Caco-2 (cell line): ENCODE measurements around the gene MRM2. TPM values are rescaled to one million over a fixed set of nuclear protein-coding genes. Genes with fewer than 3 reads are reported as not detected.

Experiments
- BruUV-seq: library from RNA; stranded (reverse); fragments of 400-500 nt; replicated peaks from 2 replicates; lab custom pipeline; 2021; lab: Mats Ljungman, UMichigan
- CTCF ChIA-PET: fragments of 300-600 bp; sonication (Branson Sonifier 250); formaldehyde crosslinking; loops from one replicate; lab custom pipeline; 2022; ENCODE audit warnings: antibody characterized with exemption; lab: Charles Lee
- POLR2A ChIA-PET: fragments of 300-600 bp; sonication (Branson Sonifier 250); formaldehyde crosslinking; loops from one replicate; lab custom pipeline; 2022; ENCODE audit warnings: antibody characterized with exemption; lab: Charles Lee
- DNase-seq, 2 experiments: peaks; one replicate each; pipeline versions ENCODE4 v3.0.0 to v3.0.0-alpha.2; 2020 to 2022
- H3K27me3 ChIP-seq: replicated peaks from 2 replicates; pipeline ENCODE4 v1.6.0; 2011; ENCODE audit warnings: low read length; ENCODE audit not compliant: control insufficient read depth, insufficient read depth
- H3K36me3 ChIP-seq: 2 replicates; pipeline ENCODE4 v1.5.1; 2011; ENCODE audit warnings: low read length; ENCODE audit not compliant: control insufficient read depth, insufficient read depth
- H3K4me1 ChIP-seq: fragments of 250-450 bp; sonication (Bioruptor Pico); 2 replicates; pipeline ENCODE4 v1.5.1; 2020; ENCODE audit warnings: mild to moderate bottlenecking
- H3K4me3 ChIP-seq: 2 replicates; pipeline ENCODE4 v1.5.1; 2011; ENCODE audit warnings: low read depth, mild to moderate bottlenecking, control low read depth, low read length
- H3K9me3 ChIP-seq: fragments of 250-450 bp; sonication (Bioruptor Pico); 2 replicates; pipeline ENCODE4 v1.5.1; 2020; ENCODE audit warnings: mild to moderate bottlenecking, moderate library complexity
- H3K27ac Mint-ChIP-seq: one replicate; pipeline ENCODE4 v1.8.0; 2022; ENCODE audit warnings: mixed read lengths; ENCODE audit not compliant: unreplicated experiment
- H3K27me3 Mint-ChIP-seq: one replicate; pipeline ENCODE4 v1.8.0; 2022; ENCODE audit warnings: mixed read lengths; ENCODE audit not compliant: insufficient read depth, unreplicated experiment
- H3K36me3 Mint-ChIP-seq: one replicate; pipeline ENCODE4 v1.8.0; 2022; ENCODE audit warnings: mild to moderate bottlenecking, mixed read lengths; ENCODE audit not compliant: insufficient read depth, unreplicated experiment
- H3K4me1 Mint-ChIP-seq: one replicate; pipeline ENCODE4 v1.8.0; 2022; ENCODE audit warnings: low read depth, mixed read lengths; ENCODE audit not compliant: unreplicated experiment
- H3K4me3 Mint-ChIP-seq: one replicate; pipeline ENCODE4 v1.8.0; 2022; ENCODE audit warnings: mild to moderate bottlenecking, moderate library complexity, mixed read lengths; ENCODE audit not compliant: unreplicated experiment
- H3K9me3 Mint-ChIP-seq: one replicate; pipeline ENCODE4 v1.8.0; 2022; ENCODE audit warnings: mixed read lengths; ENCODE audit not compliant: unreplicated experiment
- CTCF ChIP-seq, 2 experiments: fragments of 200-600 bp in 1 of 2; IDR thresholded peaks; 1 replicate in 1 of 2; 2 replicates in 1 of 2; pipeline versions ENCODE4 v1.5.1 to v1.8.0; 2011 to 2022; ENCODE audit warnings: antibody characterized with exemption in 1 of 2, control low read depth in 1 of 2, inconsistent platforms in 1 of 2, low read depth in 1 of 2, low read length in 1 of 2, mild to moderate bottlenecking in 1 of 2, moderate library complexity in 1 of 2; ENCODE audit not compliant: insufficient read depth in 1 of 2, severe bottlenecking in 1 of 2, unreplicated experiment in 1 of 2
- intact Hi-C: fragments of 100-400 bp; cut with micrococcal nuclease; formaldehyde crosslinking; loops from one replicate; pipeline ENCODE4 v1.10.0; 2022; ENCODE audit not compliant: unreplicated experiment
- total RNA-seq: library from RNA; stranded (reverse); gene quantifications from 2 replicates; pipeline ENCODE4 v1.2.3, GENCODE V29; 2022

The MRM2 gene
- total RNA-seq, 1 experiment from 2014 or later, result 48.8 TPM

- H3K36me3 ChIP-seq, result no peaks in the 10 kb centered on the region
- peak overlapping the region; percentile 32 for H3K27ac Mint-ChIP-seq
- intact Hi-C loops, result no loop called here
- BruUV-seq, result no TSS peak
- H3K9me3 Mint-ChIP-seq, result no peaks in the 10 kb centered on the region
- no peaks in the 10 kb centered on the region for H3K27me3 ChIP-seq
- H3K4me1 Mint-ChIP-seq, result peaks cover 13% of the 10 kb centered on the region
- DNase-seq, result no peak
- H3K4me3 ChIP-seq, result no peak overlapping the region
- H3K4me1 ChIP-seq, result peaks cover 5% of the 10 kb centered on the region; the same call in 1 of the 2 replicates
- H3K36me3 Mint-ChIP-seq, result peaks cover 20% of the 10 kb centered on the region
- H3K27me3 Mint-ChIP-seq, result no peaks in the 10 kb centered on the region
- no peaks in the 10 kb centered on the region for H3K9me3 ChIP-seq
- CTCF ChIA-PET, result no interaction called here
- H3K4me3 Mint-ChIP-seq, result no peak overlapping the region
- no peak for TF ChIP-seq CTCF (IDR thresholded peaks at IDR 0.05; ENCODE audit: insufficient read depth in 1 of 2, low read depth in 1 of 2, low read length in 1 of 2, severe bottlenecking in 1 of 2, unreplicated experiment in 1 of 2)
- POLR2A ChIA-PET, result no interaction called here
Observed at GRCh38 chr7:2245883-2246675, 4.1 kb upstream of the MRM2 start.

GRCh38 chr7:2244404-2244995 is 2.5 kb upstream of the MRM2 start:
- Histone ChIP-seq H3K4me1 (peaks cover 5% of the 10 kb centered on the region; the same call in 1 of the 2 replicates), H3K27me3 (no peaks in the 10 kb centered on the region), H3K36me3 (no peaks in the 10 kb centered on the region), H3K9me3 (no peaks in the 10 kb centered on the region), H3K4me3 (no peak overlapping the region)
- H3K27me3 Mint-ChIP-seq, result no peaks in the 10 kb centered on the region
- POLR2A ChIA-PET, result no interaction called here
- TF ChIP-seq CTCF (IDR thresholded peaks at IDR 0.05; ENCODE audit: insufficient read depth in 1 of 2, low read depth in 1 of 2, low read length in 1 of 2, severe bottlenecking in 1 of 2, unreplicated experiment in 1 of 2), result no peak
- H3K27ac Mint-ChIP-seq, result no peak overlapping the region
- intact Hi-C loops, result loop anchor here (5.0 kb wide), 1 partner anchor 68 kb away; the partner anchor contains the start of gene SNX8
- CTCF ChIA-PET, result no interaction called here
- H3K36me3 Mint-ChIP-seq, result peaks cover 19% of the 10 kb centered on the region
- BruUV-seq, result no TSS peak
- H3K4me1 Mint-ChIP-seq, result peaks cover 13% of the 10 kb centered on the region
- no peak for DNase-seq
- H3K9me3 Mint-ChIP-seq, result no peaks in the 10 kb centered on the region
- no peak overlapping the region for H3K4me3 Mint-ChIP-seq

GRCh38 chr7:2243458-2243857 is 1.5 kb upstream of the MRM2 start:
- no peak for DNase-seq
- H3K4me1 Mint-ChIP-seq, result peaks cover 13% of the 10 kb centered on the region
- no TSS peak for BruUV-seq
- ChIA-PET CTCF (interaction anchor here (0.8 kb wide), 1 partner anchor 105 kb away, joined by 4 read pairs; no protein-coding TSS in a partner anchor), POLR2A (no interaction called here)
- no peaks in the 10 kb centered on the region; the same call in none of the 2 replicates for H3K36me3 ChIP-seq
- H3K27me3 Mint-ChIP-seq, result no peaks in the 10 kb centered on the region
- peaks cover 26% of the 10 kb centered on the region for H3K36me3 Mint-ChIP-seq
- no peak for TF ChIP-seq CTCF (IDR thresholded peaks at IDR 0.05; ENCODE audit: insufficient read depth in 1 of 2, low read depth in 1 of 2, low read length in 1 of 2, severe bottlenecking in 1 of 2, unreplicated experiment in 1 of 2)
- peak overlapping the region; percentile 95 for H3K4me3 Mint-ChIP-seq
- no peaks in the 10 kb centered on the region for H3K27me3 ChIP-seq
- intact Hi-C loops, result loop anchor here (5.0 kb wide), 1 partner anchor 69 kb away; the partner anchor contains the start of gene SNX8
- no peak overlapping the region for H3K4me3 ChIP-seq
- H3K9me3 ChIP-seq, result no peaks in the 10 kb centered on the region
- H3K4me1 ChIP-seq, result peaks cover 5% of the 10 kb centered on the region; the same call in 1 of the 2 replicates
- no peaks in the 10 kb centered on the region for H3K9me3 Mint-ChIP-seq
- H3K27ac Mint-ChIP-seq, result no peak overlapping the region
